Spleen (tissue), 11 donors: ENCODE data around the gene IFI27. TPM values are rescaled to one million over a fixed set of nuclear protein-coding genes. Genes with fewer than 3 reads are reported as not detected.

ENCODE experiments used
- DNase-seq: peaks from one replicate; pipeline ENCODE4 v3.0.0-alpha.2; 2020
- H3K27ac ChIP-seq, 8 donors: fragments of 200-600 bp; sonication (generic) in 7 of 8; 1 replicate in 4 of 8; 2 replicates in 4 of 8; pipeline versions ENCODE4 v1.5.0 to v1.8.0; 2016 to 2021; ENCODE audit warnings: inconsistent platforms in 4 of 8, mild to moderate bottlenecking in 4 of 8, moderate library complexity in 1 of 8
- H3K27me3 ChIP-seq, 7 donors: fragments of 200-600 bp; sonication (generic) in 6 of 7; replicated peaks in 1 of 7; 1 replicate in 4 of 7; 2 replicates in 3 of 7; pipeline versions ENCODE4 v1.5.0 to v1.8.0; 2016 to 2021; ENCODE audit warnings: inconsistent platforms in 3 of 7, mild to moderate bottlenecking in 1 of 7
- H3K36me3 ChIP-seq, 6 donors: fragments of 200-600 bp; sonication (generic) in 5 of 6; 1 replicate in 4 of 6; 2 replicates in 2 of 6; pipeline versions ENCODE4 v1.5.0 to v1.8.0; 2016 to 2021; ENCODE audit warnings: inconsistent platforms in 2 of 6
- H3K4me1 ChIP-seq, 6 donors: fragments of 200-600 bp; sonication (generic) in 5 of 6; 1 replicate in 3 of 6; 2 replicates in 3 of 6; pipeline versions ENCODE4 v1.5.0 to v1.8.0; 2016 to 2021; ENCODE audit warnings: inconsistent platforms in 3 of 6
- H3K4me3 ChIP-seq, 8 donors: fragments of 200-600 bp; sonication (generic) in 7 of 8; 1 replicate in 4 of 8; 2 replicates in 4 of 8; pipeline versions ENCODE4 v1.5.0 to v1.8.0; 2016 to 2021; ENCODE audit warnings: inconsistent platforms in 4 of 8, mild to moderate bottlenecking in 4 of 8, moderate library complexity in 2 of 8
- H3K9me3 ChIP-seq, 8 donors: fragments of 200-600 bp; sonication (generic) in 7 of 8; 1 replicate in 4 of 8; 2 replicates in 4 of 8; pipeline versions ENCODE4 v1.5.0 to v1.8.0; 2016 to 2021; ENCODE audit warnings: inconsistent platforms in 4 of 8
- CTCF ChIP-seq, 11 experiments: fragments of 200-600 bp in 7 of 11; fragments of 450-650 bp in 4 of 11; sonication (generic) in 4 of 11; IDR thresholded peaks in 8 of 11; conservative IDR thresholded peaks in 3 of 11; 1 replicate in 7 of 11; 2 replicates in 4 of 11; pipeline versions ENCODE4 v1.4.0 to v1.8.0; 2016 to 2021; ENCODE audit warnings: antibody characterized with exemption in 11 of 11, inconsistent platforms in 4 of 11, mild to moderate bottlenecking in 1 of 11
- POLR2A ChIP-seq, 3 donors: fragments of 450-650 bp; IDR thresholded peaks; one replicate each; pipeline ENCODE4 v1.5.1; 2017; ENCODE audit warnings: antibody characterized with exemption in 3 of 3, mild to moderate bottlenecking in 1 of 3
- POLR2AphosphoS5 ChIP-seq, 3 donors: sonication (generic); formaldehyde crosslinking; IDR thresholded peaks; one replicate each; pipeline ENCODE4 v1.5.1; 2017; ENCODE audit warnings: antibody characterized with exemption in 3 of 3
- WGBS, 5 donors: extraction: QIAGEN DNeasy Blood & Tissue Kit in 3 of 5; methylation state at CpG; one replicate each; pipeline versions ENCODE4 v1.1.5 to v1.1.7; 2013 to 2018; 5-methylcytosine and 5-hydroxymethylcytosine counted together
- intact Hi-C: fragments of 100-400 bp; cut with DNase I; formaldehyde crosslinking; loops from one replicate; pipeline ENCODE4 v1.15.0; 2023; ENCODE audit warnings: low total_unique reads
- polyA plus RNA-seq, 3 donors: library from polyadenylated mRNA; stranded (reverse); fragments of 200-250 nt; gene quantifications; one replicate each; pipeline ENCODE4 v1.2.1, GENCODE V29; 2013
- total RNA-seq, 7 donors: library from RNA; depleted of rRNA in 3 of 7; stranded (reverse); fragments of >200 nt in 3 of 7; fragmentation: NEBNext Ultra II Directional in 4 of 7; extraction: Animal tissue kit (Norgen Biotek cat#: 25700) in 4 of 7; gene quantifications; one replicate each; pipeline versions ENCODE4 v1.1.0 to v1.2.1, GENCODE V29; 2016 to 2021
- donor health status: healthy with polysubstance abuse.
- donor health status: DM: no; HTN: no; CAD: no; lungs with moderate emphysema.
- donor health status: DM: no; HTN: no; CAD: no.
- donor health status: Bipolar disorder and iron deficiency.
- donor health status: healthy.
- donor health status: DM: no; HTN: no; CAD: no.
- donor health status: DM: yes; HTN: yes; CAD: no.

IFI27 gene
- total and polyA plus RNA-seq, 10 donors: 304 to 1,170 (median 719) TPM

- Histone ChIP-seq H3K9me3 (no peaks in the 10 kb centered on the region), H3K27ac (no peak overlapping the region), H3K36me3 (peaks cover 0 to 31% (median 0%) of the 10 kb centered on the region in 6 donors), H3K4me3 (no peak overlapping the region), H3K4me1 (no peaks in the 10 kb centered on the region), H3K27me3 (no peaks in the 10 kb centered on the region)
- intact Hi-C loops: no loop called here
- no peak for DNase-seq
- no peak for TF ChIP-seq POLR2A (IDR thresholded peaks at IDR 0.05)
- TF ChIP-seq POLR2AphosphoS5 (IDR thresholded peaks at IDR 0.05): no peak
- TF ChIP-seq CTCF (IDR thresholded peaks at IDR 0.05 in 8 of 11, conservative IDR thresholded peaks at IDR 0.05 in 3 of 11): no peak
- WGBS, 5 donors: 91 to 99% (median 95%) methylated on average over 7 to 10 of the region's 10 CpGs
Observed at GRCh38 chr14:94101748-94102147, 8.8 kb upstream of the IFI27 start.

- 81 to 93% (median 90%) methylated on average over 8 of the region's 8 CpGs for WGBS, 5 donors
- no peak overlapping the region for H3K4me3 ChIP-seq
- H3K36me3 ChIP-seq: peaks cover 0 to 20% (median 0%) of the 10 kb centered on the region in 6 donors
- H3K9me3 ChIP-seq: no peaks in the 10 kb centered on the region
- no peaks in the 10 kb centered on the region for H3K4me1 ChIP-seq
- H3K27ac ChIP-seq: no peak overlapping the region
- TF ChIP-seq POLR2AphosphoS5 (IDR thresholded peaks at IDR 0.05) (no peak), POLR2A (IDR thresholded peaks at IDR 0.05) (no peak), CTCF (IDR thresholded peaks at IDR 0.05 in 8 of 11, conservative IDR thresholded peaks at IDR 0.05 in 3 of 11) (no peak)
- intact Hi-C loops: no loop called here
- DNase-seq: no peak
- H3K27me3 ChIP-seq: no peaks in the 10 kb centered on the region
Observed at GRCh38 chr14:94102768-94103482, 7.6 kb upstream of the IFI27 start.

GRCh38 chr14:94103554-94104150 is 6.9 kb upstream of the IFI27 start:
- TF ChIP-seq POLR2AphosphoS5 (IDR thresholded peaks at IDR 0.05) (no peak), POLR2A (IDR thresholded peaks at IDR 0.05) (no peak), CTCF (IDR thresholded peaks at IDR 0.05 in 8 of 11, conservative IDR thresholded peaks at IDR 0.05 in 3 of 11) (no peak)
- intact Hi-C loops: no loop called here
- no peak for DNase-seq
- no peaks in the 10 kb centered on the region for H3K27me3 ChIP-seq
- H3K36me3 ChIP-seq: peaks cover 0 to 12% (median 0%) of the 10 kb centered on the region in 6 donors
- H3K9me3 ChIP-seq: no peaks in the 10 kb centered on the region
- H3K4me3 ChIP-seq: no peak overlapping the region
- no peak overlapping the region for H3K27ac ChIP-seq
- WGBS, 5 donors: 69 to 91% (median 80%) methylated on average over 7 of the region's 7 CpGs
- no peaks in the 10 kb centered on the region for H3K4me1 ChIP-seq

- no peak for TF ChIP-seq POLR2AphosphoS5 (IDR thresholded peaks at IDR 0.05)
- TF ChIP-seq POLR2A (IDR thresholded peaks at IDR 0.05): no peak
- Histone ChIP-seq H3K36me3 (peaks cover 0 to 12% (median 0%) of the 10 kb centered on the region in 6 donors), H3K4me1 (peaks cover 0 to 4% (median 2%) of the 10 kb centered on the region in 6 donors), H3K27ac (no peak overlapping the region), H3K9me3 (no peaks in the 10 kb centered on the region), H3K27me3 (no peaks in the 10 kb centered on the region), H3K4me3 (no peak overlapping the region)
- DNase-seq: no peak
- 87 to 94% (median 88%) methylated on average over 10 of the region's 10 CpGs for WGBS, 5 donors
- intact Hi-C loops: no loop called here
Observed at GRCh38 chr14:94104731-94105130, 5.8 kb upstream of the IFI27 start.
